ENCODE data around the gene MEF2D. TPM values are rescaled to one million over a fixed set of nuclear protein-coding genes. Genes with fewer than 3 reads are reported as not detected.
A peak's percentile ranks its signal among the peaks of the same experiment; 100 is the strongest.

Gene MEF2D
- total and polyA plus RNA-seq, 3 experiments from 2014 or later, result 19.2 to 35.4 (median 32.9) TPM

GRCh38 chr1:156510709-156511108 is 10.1 kb upstream of the MEF2D start:
- DNase-seq, result peak in 1 of 5 donors; percentile 31
- Mint-ChIP-seq H3K27me3 (peaks cover 0 to 3% of the 10 kb centered on the region in 2 donors), H3K36me3 (no peaks in the 10 kb centered on the region), H3K4me1 (peaks cover 27 to 34% (median 29%) of the 10 kb centered on the region in 3 donors), H3K9me3 (no peaks in the 10 kb centered on the region), H3K27ac (peak overlapping the region in 2 of 8 donors; percentile 47 to 55), H3K4me3 (no peak overlapping the region)
- no peak overlapping the region for H3K27ac ChIP-seq (ENCODE audit: low read depth, low read length)
- no peaks in the 10 kb centered on the region for H3K9me3 ChIP-seq (ENCODE audit: low read length)
- POLR2A ChIA-PET, result interaction anchor here (1.5 kb wide), 1 partner anchor 9 kb away, joined by 3 read pairs; no protein-coding TSS in a partner anchor
- no peaks in the 10 kb centered on the region for H3K27me3 ChIP-seq (ENCODE audit: insufficient read depth, low read length, poor library complexity, severe bottlenecking)
- no peaks in the 10 kb centered on the region for H3K36me3 ChIP-seq (ENCODE audit: insufficient read depth, low read length)
- CTCF ChIA-PET, result interaction anchor here (1.8 kb wide), 1 partner anchor 9 kb away, joined by 5 read pairs; no protein-coding TSS in a partner anchor
- H3K4me1 ChIP-seq (ENCODE audit: insufficient read depth, low read length), result peaks cover 25% of the 10 kb centered on the region
- H3K4me3 ChIP-seq (ENCODE audit: low read length), result no peak overlapping the region

- no peak for DNase-seq
- Mint-ChIP-seq H3K36me3 (no peaks in the 10 kb centered on the region), H3K27me3 (peaks cover 0 to 7% of the 10 kb centered on the region in 2 donors), H3K4me1 (peaks cover 36 to 46% (median 38%) of the 10 kb centered on the region in 3 donors), H3K4me3 (peak overlapping the region in 1 of 7 donors; percentile 13), H3K27ac (peak overlapping the region in 6 of 8 donors; percentile 22 to 95 (median 88)), H3K9me3 (peaks cover 0 to 2% (median 0%) of the 10 kb centered on the region in 5 donors)
- ChIA-PET CTCF (interaction anchor here (1.8 kb wide), 2 partner anchors 8 to 124 kb away, joined by 5 read pairs; no protein-coding TSS in a partner anchor), POLR2A (no interaction called here)
- Histone ChIP-seq H3K27me3 (ENCODE audit: insufficient read depth, low read length, poor library complexity, severe bottlenecking) (no peaks in the 10 kb centered on the region), H3K36me3 (ENCODE audit: insufficient read depth, low read length) (no peaks in the 10 kb centered on the region), H3K9me3 (ENCODE audit: low read length) (no peaks in the 10 kb centered on the region), H3K27ac (ENCODE audit: low read depth, low read length) (no peak overlapping the region), H3K4me3 (ENCODE audit: low read length) (no peak overlapping the region), H3K4me1 (ENCODE audit: insufficient read depth, low read length) (peaks cover 32% of the 10 kb centered on the region)
Measured at GRCh38 chr1:156509424-156510034, 9.0 kb upstream of the MEF2D start.

- Histone ChIP-seq H3K4me1 (ENCODE audit: insufficient read depth, low read length) (peaks cover 39% of the 10 kb centered on the region), H3K4me3 (ENCODE audit: low read length) (no peak overlapping the region), H3K27me3 (ENCODE audit: insufficient read depth, low read length, poor library complexity, severe bottlenecking) (no peaks in the 10 kb centered on the region), H3K9me3 (ENCODE audit: low read length) (no peaks in the 10 kb centered on the region), H3K27ac (ENCODE audit: low read depth, low read length) (no peak overlapping the region), H3K36me3 (ENCODE audit: insufficient read depth, low read length) (no peaks in the 10 kb centered on the region)
- H3K27me3 Mint-ChIP-seq, result peaks cover 0 to 9% of the 10 kb centered on the region in 2 donors
- no peaks in the 10 kb centered on the region for H3K36me3 Mint-ChIP-seq
- H3K9me3 Mint-ChIP-seq, result peaks cover 0 to 2% (median 0%) of the 10 kb centered on the region in 5 donors
- no peak for DNase-seq
- H3K4me1 Mint-ChIP-seq, result peaks cover 43 to 52% (median 44%) of the 10 kb centered on the region in 3 donors
- CTCF ChIA-PET, result interaction anchor here (1.0 to 1.8 kb wide), 7 partner anchors 26 to 197 kb away, joined by 3 to 10 read pairs (median 3); no protein-coding TSS in a partner anchor
- POLR2A ChIA-PET, result interaction anchor here (1.1 kb wide), 1 partner anchor 9 kb away, joined by 5 read pairs; no protein-coding TSS in a partner anchor
- H3K4me3 Mint-ChIP-seq, result peak overlapping the region in 1 of 7 donors; percentile 13
- peak overlapping the region in 7 of 8 donors; percentile 24 to 95 (median 88) for H3K27ac Mint-ChIP-seq
Measured at GRCh38 chr1:156508955-156509234, 8.3 kb upstream of the MEF2D start.

GRCh38 chr1:156508205-156508954 is 7.8 kb upstream of the MEF2D start:
- Mint-ChIP-seq H3K4me1 (peaks cover 48 to 57% (median 50%) of the 10 kb centered on the region in 3 donors), H3K36me3 (no peaks in the 10 kb centered on the region), H3K4me3 (peak overlapping the region in 6 of 7 donors; percentile 19 to 85 (median 55)), H3K27ac (peak overlapping the region in 7 of 8 donors; percentile 70 to 95 (median 89)), H3K9me3 (peaks cover 0 to 2% (median 0%) of the 10 kb centered on the region in 5 donors), H3K27me3 (peaks cover 0 to 9% of the 10 kb centered on the region in 2 donors)
- no peaks in the 10 kb centered on the region for H3K27me3 ChIP-seq (ENCODE audit: insufficient read depth, low read length, poor library complexity, severe bottlenecking)
- H3K9me3 ChIP-seq (ENCODE audit: low read length), result no peaks in the 10 kb centered on the region
- H3K27ac ChIP-seq (ENCODE audit: low read depth, low read length), result no peak overlapping the region
- POLR2A ChIA-PET, result interaction anchor here (1.1 kb wide), 1 partner anchor 9 kb away, joined by 5 read pairs; no protein-coding TSS in a partner anchor
- no peak for DNase-seq
- CTCF ChIA-PET, result interaction anchor here (1.0 to 1.8 kb wide), 7 partner anchors 25 to 198 kb away, joined by 3 to 10 read pairs (median 3); no protein-coding TSS in a partner anchor
- peaks cover 44% of the 10 kb centered on the region for H3K4me1 ChIP-seq (ENCODE audit: insufficient read depth, low read length)
- no peak overlapping the region for H3K4me3 ChIP-seq (ENCODE audit: low read length)
- H3K36me3 ChIP-seq (ENCODE audit: insufficient read depth, low read length), result no peaks in the 10 kb centered on the region

- CTCF ChIA-PET, result no interaction called here
- Histone ChIP-seq H3K27me3 (ENCODE audit: insufficient read depth, low read length, poor library complexity, severe bottlenecking) (no peaks in the 10 kb centered on the region), H3K27ac (ENCODE audit: low read depth, low read length) (no peak overlapping the region), H3K4me3 (ENCODE audit: low read length) (no peak overlapping the region), H3K9me3 (ENCODE audit: low read length) (no peaks in the 10 kb centered on the region), H3K4me1 (ENCODE audit: insufficient read depth, low read length) (peaks cover 63% of the 10 kb centered on the region), H3K36me3 (ENCODE audit: insufficient read depth, low read length) (no peaks in the 10 kb centered on the region)
- Mint-ChIP-seq H3K27me3 (peaks cover 0 to 7% of the 10 kb centered on the region in 2 donors), H3K27ac (peak overlapping the region; percentile 98 to 100 (median 99)), H3K36me3 (no peaks in the 10 kb centered on the region), H3K9me3 (peaks cover 0 to 2% (median 0%) of the 10 kb centered on the region in 5 donors), H3K4me3 (peak overlapping the region in 4 of 7 donors; percentile 14 to 82 (median 58)), H3K4me1 (peaks cover 67 to 70% (median 67%) of the 10 kb centered on the region in 3 donors)
- DNase-seq, result no peak
- POLR2A ChIA-PET, result no interaction called here
Measured at GRCh38 chr1:156506450-156506849, 5.9 kb upstream of the MEF2D start.

- peaks cover 70 to 73% (median 70%) of the 10 kb centered on the region in 3 donors for H3K4me1 Mint-ChIP-seq
Measured at GRCh38 chr1:156505679-156506298, 5.2 kb upstream of the MEF2D start.

More at GRCh38 chr1:156505679-156506298, 5.2 kb upstream of the MEF2D start:
- Mint-ChIP-seq H3K9me3 (peaks cover 0 to 2% (median 0%) of the 10 kb centered on the region in 5 donors), H3K36me3 (no peaks in the 10 kb centered on the region), H3K27ac (peak overlapping the region; percentile 98 to 100 (median 99)), H3K27me3 (peaks cover 0 to 7% of the 10 kb centered on the region in 2 donors), H3K4me3 (peak overlapping the region; percentile 73 to 98 (median 79))
- Histone ChIP-seq H3K4me1 (ENCODE audit: insufficient read depth, low read length) (peaks cover 64% of the 10 kb centered on the region), H3K27ac (ENCODE audit: low read depth, low read length) (peak overlapping the region; percentile 89), H3K27me3 (ENCODE audit: insufficient read depth, low read length, poor library complexity, severe bottlenecking) (no peaks in the 10 kb centered on the region), H3K9me3 (ENCODE audit: low read length) (no peaks in the 10 kb centered on the region), H3K4me3 (ENCODE audit: low read length) (peak overlapping the region; percentile 33), H3K36me3 (ENCODE audit: insufficient read depth, low read length) (no peaks in the 10 kb centered on the region)
- ChIA-PET CTCF (interaction anchor here (1.2 to 13.1 kb wide), 8 partner anchors 9 to 120 kb away, joined by 3 to 177 read pairs (median 6); no protein-coding TSS in a partner anchor), POLR2A (interaction anchor here (0.6 to 2.4 kb wide), 12 partner anchors 16 to 594 kb away, joined by 3 to 24 read pairs (median 6); partner anchors contain the start of gene NAXE)
- DNase-seq, result peak in 1 of 5 donors; percentile 41

Measured in CD8-positive, alpha-beta memory T cell (primary cell).